Measurements from ENCODE around the gene CPNE6. TPM values are rescaled to one million over a fixed set of nuclear protein-coding genes. Genes with fewer than 3 reads are reported as not detected.
A peak's percentile ranks its signal among the peaks of the same experiment; 100 is the strongest.

CPNE6 gene
- total RNA-seq, 2 experiments from 2014 or later = not detected

DNA sequence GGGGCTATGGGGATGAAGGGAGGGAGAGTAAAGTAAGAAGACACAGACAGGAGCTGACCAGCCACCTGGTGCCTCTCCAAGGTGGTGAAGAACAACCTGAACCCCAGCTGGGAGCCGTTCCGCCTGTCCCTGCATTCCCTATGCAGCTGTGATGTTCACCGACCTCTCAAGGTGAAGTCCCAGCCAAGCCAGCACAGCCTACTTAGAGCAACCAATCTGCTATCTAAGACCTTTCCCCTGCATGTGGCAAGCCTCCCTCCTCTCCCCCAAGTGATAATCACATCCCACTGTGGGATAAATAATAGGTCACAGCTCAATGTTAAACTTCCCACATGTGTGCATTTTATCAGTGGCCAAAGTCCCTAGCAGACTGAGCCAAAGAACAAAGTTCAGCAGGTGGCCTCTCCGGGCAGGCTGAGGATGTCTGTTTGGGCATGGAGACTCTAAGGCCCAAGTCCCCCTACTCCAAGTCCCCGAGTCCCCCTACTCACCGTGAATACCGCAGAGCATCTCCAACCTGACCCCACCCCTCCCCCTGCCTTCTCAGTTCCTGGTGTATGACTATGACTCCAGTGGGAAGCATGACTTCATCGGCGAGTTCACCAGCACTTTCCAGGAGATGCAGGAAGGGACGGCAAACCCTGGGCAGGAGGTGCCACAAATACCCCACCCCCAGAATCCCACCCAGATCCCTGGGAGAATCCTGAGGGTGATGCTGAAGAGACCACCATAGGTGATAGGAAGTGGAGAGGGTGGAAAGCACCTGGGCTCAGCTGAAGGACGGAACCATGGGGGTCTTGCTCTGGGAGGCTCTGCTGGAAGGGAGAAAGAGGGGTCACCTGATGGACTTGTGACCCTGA, 3.5 kb downstream of the CPNE6 start:
- Histone ChIP-seq H3K4me2 (ENCODE audit: low read length) (no peak overlapping the region), H3K9me2 (ENCODE audit: insufficient read depth, low read length) (no peaks in the 10 kb centered on the region), H4K20me1 (ENCODE audit: insufficient read depth, low read length) (no peaks in the 10 kb centered on the region), H3K9me3 (ENCODE audit: low read length) (no peaks in the 10 kb centered on the region), H3K36me3 (ENCODE audit: insufficient read depth, low read length) (no peaks in the 10 kb centered on the region), H3K4me1 (ENCODE audit: insufficient read depth, low read length, poor library complexity, severe bottlenecking) (peaks cover 16% of the 10 kb centered on the region), H3K27ac (ENCODE audit: low read depth, low read length, poor library complexity, severe bottlenecking) (no peak overlapping the region), H2AFZ (ENCODE audit: low read length) (peak overlapping the region; percentile 7; the same call in 1 of the 2 replicates), H3K79me2 (ENCODE audit: insufficient read depth, low read depth, low read length) (no peaks in the 10 kb centered on the region), H3K4me3 (ENCODE audit: low read depth, low read length, poor library complexity, severe bottlenecking) (no peak overlapping the region)
- ChIA-PET POLR2A (interaction anchor here (0.7 kb wide), 1 partner anchor 1623 kb away, joined by 4 read pairs; no protein-coding TSS in a partner anchor), CTCF (ENCODE audit: unreplicated experiment) (interaction anchor here (0.5 to 0.6 kb wide), 2 partner anchors 7 to 144 kb away, joined by 3 read pairs; no protein-coding TSS in a partner anchor)
- no peak for TF ChIP-seq EZH2phosphoT487 (IDR thresholded peaks at IDR 0.05; ENCODE audit: borderline replicate concordance, low read depth, low read length)
- TF ChIP-seq, protein P1, sequence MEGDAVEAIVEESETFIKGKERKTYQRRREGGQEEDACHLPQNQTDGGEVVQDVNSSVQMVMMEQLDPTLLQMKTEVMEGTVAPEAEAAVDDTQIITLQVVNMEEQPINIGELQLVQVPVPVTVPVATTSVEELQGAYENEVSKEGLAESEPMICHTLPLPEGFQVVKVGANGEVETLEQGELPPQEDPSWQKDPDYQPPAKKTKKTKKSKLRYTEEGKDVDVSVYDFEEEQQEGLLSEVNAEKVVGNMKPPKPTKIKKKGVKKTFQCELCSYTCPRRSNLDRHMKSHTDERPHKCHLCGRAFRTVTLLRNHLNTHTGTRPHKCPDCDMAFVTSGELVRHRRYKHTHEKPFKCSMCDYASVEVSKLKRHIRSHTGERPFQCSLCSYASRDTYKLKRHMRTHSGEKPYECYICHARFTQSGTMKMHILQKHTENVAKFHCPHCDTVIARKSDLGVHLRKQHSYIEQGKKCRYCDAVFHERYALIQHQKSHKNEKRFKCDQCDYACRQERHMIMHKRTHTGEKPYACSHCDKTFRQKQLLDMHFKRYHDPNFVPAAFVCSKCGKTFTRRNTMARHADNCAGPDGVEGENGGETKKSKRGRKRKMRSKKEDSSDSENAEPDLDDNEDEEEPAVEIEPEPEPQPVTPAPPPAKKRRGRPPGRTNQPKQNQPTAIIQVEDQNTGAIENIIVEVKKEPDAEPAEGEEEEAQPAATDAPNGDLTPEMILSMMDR (conservative IDR thresholded peaks at IDR 0.05; ENCODE audit: low read length) = no peak
- DNase-seq (ENCODE audit: low spot score) = no peak
- BruUV-seq (replicated peaks) = no TSS peak
- intact Hi-C loops (cut with micrococcal nuclease; ENCODE audit: unreplicated experiment) = no loop called here

DNA sequence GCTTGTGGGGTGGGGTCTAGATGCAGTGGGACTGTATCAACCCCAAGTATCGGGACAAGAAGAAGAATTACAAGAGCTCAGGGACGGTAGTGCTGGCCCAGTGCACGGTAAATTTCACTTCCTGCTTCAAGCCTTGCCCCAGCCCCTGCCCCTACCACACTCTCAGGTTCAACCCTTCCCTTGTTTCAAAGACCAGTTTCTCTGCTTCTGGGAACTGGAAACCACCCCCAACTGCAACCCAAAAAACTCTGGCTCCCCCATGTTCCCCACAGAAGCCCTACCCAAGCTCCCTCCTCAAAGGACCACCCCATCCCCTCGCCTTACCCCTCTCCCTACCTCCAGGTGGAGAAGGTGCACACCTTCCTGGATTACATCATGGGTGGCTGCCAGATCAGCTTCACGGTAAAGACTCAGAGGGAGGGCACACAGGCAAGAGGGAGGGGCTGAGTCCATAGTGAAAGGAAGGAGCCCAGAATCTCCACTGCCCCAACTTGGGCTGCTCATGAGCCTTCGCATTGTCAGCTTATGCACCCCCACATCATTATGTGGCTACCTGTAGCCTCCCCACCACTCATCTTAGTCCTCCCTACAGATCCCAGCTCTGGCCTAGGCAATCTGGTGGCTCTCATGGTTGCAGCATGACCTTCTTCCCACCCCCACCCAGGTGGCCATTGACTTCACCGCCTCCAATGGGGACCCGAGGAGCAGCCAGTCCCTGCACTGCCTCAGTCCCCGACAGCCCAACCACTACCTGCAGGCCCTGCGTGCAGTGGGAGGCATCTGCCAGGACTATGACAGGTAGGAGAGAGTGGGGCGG, 4.3 kb downstream of the CPNE6 start:
- BruUV-seq (replicated peaks) = no TSS peak
- TF ChIP-seq, protein P1 (conservative IDR thresholded peaks at IDR 0.05; ENCODE audit: low read length) = no peak
- TF ChIP-seq EZH2phosphoT487 (IDR thresholded peaks at IDR 0.05; ENCODE audit: borderline replicate concordance, low read depth, low read length) = no peak
- no peak overlapping the region for H3K27ac ChIP-seq (ENCODE audit: low read depth, low read length, poor library complexity, severe bottlenecking)
- peak; percentile 26 for DNase-seq (ENCODE audit: low spot score)
- peak overlapping the region; percentile 7; the same call in 1 of the 2 replicates for H2AFZ ChIP-seq (ENCODE audit: low read length)
- peaks cover 24% of the 10 kb centered on the region for H3K4me1 ChIP-seq (ENCODE audit: insufficient read depth, low read length, poor library complexity, severe bottlenecking)
- CTCF ChIA-PET (ENCODE audit: unreplicated experiment) = interaction anchor here (0.5 to 0.6 kb wide), 2 partner anchors 8 to 145 kb away, joined by 3 read pairs; no protein-coding TSS in a partner anchor
- peak overlapping the region; percentile 33; the same call in 1 of the 2 replicates for H3K4me2 ChIP-seq (ENCODE audit: low read length)
- no peaks in the 10 kb centered on the region for H3K9me3 ChIP-seq (ENCODE audit: low read length)
- H4K20me1 ChIP-seq (ENCODE audit: insufficient read depth, low read length) = no peaks in the 10 kb centered on the region
- H3K4me3 ChIP-seq (ENCODE audit: low read depth, low read length, poor library complexity, severe bottlenecking) = no peak overlapping the region
- intact Hi-C loops (cut with micrococcal nuclease; ENCODE audit: unreplicated experiment) = no loop called here
- no peaks in the 10 kb centered on the region for H3K9me2 ChIP-seq (ENCODE audit: insufficient read depth, low read length)
- H3K79me2 ChIP-seq (ENCODE audit: insufficient read depth, low read depth, low read length) = no peaks in the 10 kb centered on the region
- H3K36me3 ChIP-seq (ENCODE audit: insufficient read depth, low read length) = no peaks in the 10 kb centered on the region
- POLR2A ChIA-PET = interaction anchor here (0.7 kb wide), 1 partner anchor 224 kb away, joined by 3 read pairs; the partner anchor contains the start of genes DHRS1 and NOP9

All from OCI-LY7 (cell line).